ENCODE results near the gene EYA2. TPM values are rescaled to one million over a fixed set of nuclear protein-coding genes. Genes with fewer than 3 reads are reported as not detected.
A peak's percentile ranks its signal among the peaks of the same experiment; 100 is the strongest.

EYA2 gene
- total and polyA plus RNA-seq, 12 donors: 0.26 to 1.9 (median 0.70) TPM

DNA sequence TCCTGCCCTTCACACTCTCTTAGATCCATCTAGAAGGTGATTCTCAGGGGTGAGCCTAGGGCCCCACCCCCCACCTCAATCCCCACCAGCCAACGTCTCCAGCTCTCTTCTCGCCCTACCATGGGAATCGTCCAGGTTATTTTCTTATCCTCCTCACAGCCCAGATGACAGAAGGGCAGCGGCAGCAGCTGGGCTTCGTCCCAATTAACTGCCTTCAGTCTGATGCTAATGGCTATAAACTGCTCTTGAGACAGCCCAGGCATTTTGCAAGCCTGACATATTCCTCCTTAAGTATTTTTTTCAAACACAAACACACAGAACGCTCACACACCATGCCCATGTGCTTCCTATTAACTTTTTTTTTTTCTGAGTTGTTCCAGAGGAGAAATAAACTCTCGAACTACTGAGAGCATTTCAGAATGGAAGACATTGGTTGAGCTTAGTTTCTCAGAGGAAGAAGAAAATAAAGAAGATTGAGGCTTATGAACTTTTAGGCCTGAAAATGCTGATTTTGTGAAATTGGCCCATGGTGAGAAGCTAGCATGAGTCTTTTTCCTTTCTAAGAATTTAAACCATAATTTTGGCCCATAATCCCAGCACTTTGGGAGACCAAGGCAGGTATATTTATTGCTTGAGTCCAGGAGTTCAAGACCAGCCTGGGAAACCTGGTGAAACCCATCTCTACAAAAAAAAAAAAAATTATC lies 124.6 kb downstream of the EYA2 start:
- H3K27ac ChIP-seq: no peak overlapping the region

DNA sequence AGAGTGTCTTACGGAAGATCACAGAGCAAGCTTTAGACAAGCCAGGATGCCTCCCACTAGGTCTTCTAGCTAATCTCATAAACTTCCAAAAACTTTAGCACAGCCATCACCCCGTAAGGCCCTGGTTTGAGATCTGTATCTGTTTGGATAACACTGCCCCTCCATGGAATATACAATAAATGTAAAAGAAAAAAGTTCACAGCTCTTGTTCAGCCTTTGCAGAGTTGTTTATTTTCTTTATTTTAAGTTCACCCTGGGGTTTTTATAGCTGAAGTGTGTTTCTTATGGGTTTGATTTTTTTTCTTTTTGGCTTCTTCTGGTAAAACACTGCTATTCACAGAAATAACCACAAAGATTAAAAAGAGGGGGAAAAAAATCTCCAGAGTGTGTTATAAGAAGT lies 125.6 kb downstream of the EYA2 start:
- H3K4me1 ChIP-seq: peaks cover 0 to 10% (median 0%) of the 10 kb centered on the region in 9 donors
- ATAC-seq (no peak), DNase-seq (no peak)
- TF ChIP-seq, protein P1, sequence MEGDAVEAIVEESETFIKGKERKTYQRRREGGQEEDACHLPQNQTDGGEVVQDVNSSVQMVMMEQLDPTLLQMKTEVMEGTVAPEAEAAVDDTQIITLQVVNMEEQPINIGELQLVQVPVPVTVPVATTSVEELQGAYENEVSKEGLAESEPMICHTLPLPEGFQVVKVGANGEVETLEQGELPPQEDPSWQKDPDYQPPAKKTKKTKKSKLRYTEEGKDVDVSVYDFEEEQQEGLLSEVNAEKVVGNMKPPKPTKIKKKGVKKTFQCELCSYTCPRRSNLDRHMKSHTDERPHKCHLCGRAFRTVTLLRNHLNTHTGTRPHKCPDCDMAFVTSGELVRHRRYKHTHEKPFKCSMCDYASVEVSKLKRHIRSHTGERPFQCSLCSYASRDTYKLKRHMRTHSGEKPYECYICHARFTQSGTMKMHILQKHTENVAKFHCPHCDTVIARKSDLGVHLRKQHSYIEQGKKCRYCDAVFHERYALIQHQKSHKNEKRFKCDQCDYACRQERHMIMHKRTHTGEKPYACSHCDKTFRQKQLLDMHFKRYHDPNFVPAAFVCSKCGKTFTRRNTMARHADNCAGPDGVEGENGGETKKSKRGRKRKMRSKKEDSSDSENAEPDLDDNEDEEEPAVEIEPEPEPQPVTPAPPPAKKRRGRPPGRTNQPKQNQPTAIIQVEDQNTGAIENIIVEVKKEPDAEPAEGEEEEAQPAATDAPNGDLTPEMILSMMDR (IDR thresholded peaks at IDR 0.05): no peak
- intact Hi-C loops (cut with DNase I): no loop called here
- no peak overlapping the region for H3K27ac ChIP-seq
- H3K9me3 ChIP-seq: no peaks in the 10 kb centered on the region
- H3K4me3 ChIP-seq: no peak overlapping the region
- H3K27me3 ChIP-seq: peaks cover 0 to 12% (median 0%) of the 10 kb centered on the region in 7 donors
- WGBS, 2 donors: 58 to 73% methylated on average over 2 of the region's 2 CpGs
- no peaks in the 10 kb centered on the region for H3K36me3 ChIP-seq

More for the DNA sequence above, 124.6 kb downstream of the EYA2 start:
- DNase-seq (no peak), ATAC-seq (peak in 5 of 8 donors; percentile 19 to 47 (median 29))
- Histone ChIP-seq H3K27me3 (peaks cover 0 to 7% (median 0%) of the 10 kb centered on the region in 7 donors), H3K4me3 (no peak overlapping the region), H3K9me3 (no peaks in the 10 kb centered on the region), H3K36me3 (no peaks in the 10 kb centered on the region), H3K4me1 (peaks cover 0 to 4% (median 0%) of the 10 kb centered on the region in 9 donors)
- intact Hi-C loops (cut with DNase I): no loop called here
- 24 to 28% methylated on average over 7 of the region's 7 CpGs for WGBS, 2 donors
- TF ChIP-seq, protein P1 (IDR thresholded peaks at IDR 0.05): no peak

DNA sequence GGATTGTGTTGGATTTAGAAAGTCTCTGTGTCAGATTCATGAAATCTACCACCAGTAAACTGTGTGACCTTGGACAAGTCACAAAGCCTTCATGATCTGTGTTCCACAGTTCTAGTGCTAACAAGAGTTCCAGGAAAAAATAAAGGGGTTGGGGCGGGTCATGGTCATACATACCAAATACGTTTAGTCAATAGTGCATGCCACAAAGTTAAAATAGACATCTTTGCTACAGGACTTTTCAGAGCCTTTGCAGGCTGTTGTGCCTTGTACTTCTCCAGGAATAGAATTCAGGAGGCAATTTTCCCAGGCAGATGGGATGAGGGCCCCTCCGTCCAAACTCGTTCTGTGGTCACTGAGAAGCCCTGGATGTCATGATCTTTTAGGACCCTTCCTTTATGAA lies 127.2 kb downstream of the EYA2 start:
- Histone ChIP-seq H3K36me3 (no peaks in the 10 kb centered on the region), H3K9me3 (no peaks in the 10 kb centered on the region), H3K4me1 (peaks cover 0 to 10% (median 0%) of the 10 kb centered on the region in 9 donors), H3K27me3 (peaks cover 0 to 22% (median 0%) of the 10 kb centered on the region in 7 donors), H3K27ac (no peak overlapping the region), H3K4me3 (no peak overlapping the region)
- 80 to 84% methylated on average over 4 of the region's 4 CpGs for WGBS, 2 donors
- ATAC-seq (no peak), DNase-seq (no peak)
- TF ChIP-seq, protein P1 (IDR thresholded peaks at IDR 0.05): no peak
- intact Hi-C loops (cut with DNase I): no loop called here

DNA sequence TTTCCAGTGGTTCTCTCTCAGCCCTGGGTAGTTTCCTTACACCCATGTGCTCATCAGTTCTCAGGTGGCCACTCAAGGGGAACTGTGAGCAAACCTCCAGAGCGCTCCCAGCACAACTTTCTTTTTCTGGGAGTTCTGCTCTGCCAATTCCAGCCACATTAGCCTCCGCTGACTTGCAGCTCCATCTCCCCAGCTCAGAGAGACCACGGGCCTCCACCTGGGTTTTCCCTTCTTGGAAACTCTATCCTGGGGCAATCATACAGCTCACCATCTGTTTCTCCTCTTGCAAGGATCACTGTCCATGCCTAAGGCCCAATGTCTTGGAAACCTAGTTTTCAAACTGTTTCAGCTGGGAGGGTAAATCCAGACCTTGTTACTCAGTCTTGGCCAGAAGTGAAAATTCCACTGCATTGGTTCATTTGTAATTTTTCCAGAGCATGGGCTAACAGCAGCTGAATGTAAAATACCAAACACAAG lies 129.9 kb downstream of the EYA2 start:
- intact Hi-C loops (cut with DNase I): no loop called here
- Histone ChIP-seq H3K27ac (no peak overlapping the region), H3K9me3 (peaks cover 0 to 15% (median 0%) of the 10 kb centered on the region in 11 donors), H3K4me1 (peaks cover 0 to 10% (median 0%) of the 10 kb centered on the region in 9 donors), H3K27me3 (peaks cover 0 to 22% (median 0%) of the 10 kb centered on the region in 7 donors), H3K36me3 (no peaks in the 10 kb centered on the region), H3K4me3 (no peak overlapping the region)
- TF ChIP-seq, protein P1 (IDR thresholded peaks at IDR 0.05): no peak
- ATAC-seq: peak in 2 of 8 donors; percentile 20 to 51
- 77 to 83% methylated on average over 3 of the region's 3 CpGs for WGBS, 2 donors
- DNase-seq: no peak
